GM12878 (cell line): Measurements from ENCODE around the gene PI4KA. TPM values are rescaled to one million over a fixed set of nuclear protein-coding genes. Genes with fewer than 3 reads are reported as not detected.

Source experiments
- ATAC-seq: fragments of 200-7000 bp; cut with Tn5 transposase; 3 replicates; pipeline ENCODE4 v1.9.1; 2020; ENCODE audit warnings: mild to moderate bottlenecking, moderate library complexity
- BruUV-seq: library from RNA; stranded (reverse); fragments of 400-500 nt; replicated peaks from 2 replicates; lab custom pipeline; 2021; lab: Mats Ljungman, UMichigan
- CTCF ChIA-PET: fragments of 300-600 bp; sonication (Branson Sonifier 250); formaldehyde crosslinking; extraction: SDS; loops from one replicate; lab custom pipeline; 2021; ENCODE audit warnings: inconsistent platforms; lab: Yijun Ruan, JAX
- POLR2A ChIA-PET: fragments of 350-600 bp; formaldehyde crosslinking; extraction: SDS; loops from one replicate; lab custom pipeline; 2021; ENCODE audit warnings: inconsistent platforms; lab: Charles Lee
- RAD21 ChIA-PET: fragments of 300-600 bp; sonication (Branson Sonifier 250); formaldehyde crosslinking; loops from one replicate; lab custom pipeline; 2023; ENCODE audit warnings: antibody characterized with exemption; ENCODE audit not compliant: unreplicated experiment; lab: Charles Lee
- SMC1A ChIA-PET: fragments of 300-600 bp; sonication (Branson Sonifier 250); formaldehyde crosslinking; loops from one replicate; lab custom pipeline; 2023; ENCODE audit not compliant: unreplicated experiment, uncharacterized antibody; lab: Charles Lee
- DNase-seq: peaks from one replicate; pipeline ENCODE4 v3.0.0-alpha.2; 2011; ENCODE audit warnings: low read depth, low spot score
- FAIRE-seq: peaks from 3 replicates; lab custom pipeline; 2011; peaks lifted over from hg19 to GRCh38; lab: Jason Lieb, UNC
- H2AFZ ChIP-seq: 2 replicates; pipeline ENCODE4 v1.6.0; 2011; ENCODE audit warnings: low read depth, low read length, control low read depth; ENCODE audit not compliant: control insufficient read depth
- H3K27ac ChIP-seq: 2 replicates; pipeline ENCODE4 v1.5.1; 2011; ENCODE audit warnings: control low read depth; ENCODE audit not compliant: control insufficient read depth, insufficient read depth
- H3K27me3 ChIP-seq, 2 experiments: replicated peaks in 1 of 2; 2 replicates each; pipeline versions ENCODE4 v1.6.0 to v1.6.1; 2011; ENCODE audit warnings: low read length in 1 of 2; ENCODE audit not compliant: control insufficient read depth in 2 of 2, insufficient read depth in 2 of 2
- H3K36me3 ChIP-seq, 2 experiments: 2 replicates each; pipeline ENCODE4 v1.5.1; 2011; ENCODE audit warnings: low read length in 1 of 2; ENCODE audit not compliant: control insufficient read depth in 2 of 2, insufficient read depth in 2 of 2
- H3K4me1 ChIP-seq: 2 replicates; pipeline ENCODE4 v1.6.1; 2011; ENCODE audit warnings: mild to moderate bottlenecking, low read length, moderate library complexity, mixed read lengths; ENCODE audit not compliant: control insufficient read depth, insufficient read depth
- H3K4me2 ChIP-seq: 2 replicates; pipeline ENCODE4 v1.6.0; 2011; ENCODE audit warnings: control low read depth; ENCODE audit not compliant: control insufficient read depth, insufficient read depth
- H3K4me3 ChIP-seq: fragments of 200-600 bp; sonication (generic); 2 replicates; pipeline ENCODE4 v1.5.1; 2016
- H3K79me2 ChIP-seq: 2 replicates; pipeline ENCODE4 v1.6.0; 2011; ENCODE audit warnings: low read length; ENCODE audit not compliant: control insufficient read depth, insufficient read depth
- H3K9ac ChIP-seq: 2 replicates; pipeline ENCODE4 v1.8.0; 2011; ENCODE audit warnings: low read length, control low read depth, mixed read lengths; ENCODE audit not compliant: control insufficient read depth, insufficient read depth
- H3K9me3 ChIP-seq: replicated peaks from 3 replicates; pipeline ENCODE4 v1.5.1; 2011; ENCODE audit warnings: mild to moderate bottlenecking, low read length; ENCODE audit not compliant: control insufficient read depth, insufficient read depth
- H4K20me1 ChIP-seq: 2 replicates; pipeline ENCODE4 v1.6.0; 2011; ENCODE audit not compliant: control insufficient read depth, insufficient read depth
- CBX5 ChIP-seq: sonication (generic); IDR thresholded peaks from 2 replicates; pipeline ENCODE4 v1.6.1; 2016; ENCODE audit warnings: low read depth, moderate library complexity, mild to moderate bottlenecking, inconsistent platforms
- CHD1 ChIP-seq: IDR thresholded peaks from 2 replicates; pipeline ENCODE4 v1.6.1; 2012; ENCODE audit warnings: low read depth, low read length, improper control_type of control experiment
- E2F4 ChIP-seq: IDR thresholded peaks from 2 replicates; pipeline ENCODE4 v1.6.1; 2012; ENCODE audit warnings: low read depth, low read length, improper control_type of control experiment
- EED ChIP-seq: sonication (generic); IDR thresholded peaks from 2 replicates; pipeline ENCODE4 v1.6.1; 2016; ENCODE audit warnings: antibody characterized with exemption, low read depth
- HDGF ChIP-seq: fragments of 450-650 bp; IDR thresholded peaks from 2 replicates; pipeline ENCODE4 v1.6.1; 2016; ENCODE audit warnings: antibody characterized with exemption
- IRF4 ChIP-seq: IDR thresholded peaks from 2 replicates; pipeline ENCODE4 v1.6.1; 2011; ENCODE audit warnings: low read depth, low read length
- KLF5 ChIP-seq: fragments of 450-650 bp; IDR thresholded peaks from 2 replicates; pipeline ENCODE4 v1.6.1; 2014; ENCODE audit warnings: mild to moderate bottlenecking; ENCODE audit not compliant: partially characterized antibody
- LARP7 ChIP-seq: fragments of 450-650 bp; IDR thresholded peaks from 2 replicates; pipeline ENCODE4 v1.6.1; 2017; ENCODE audit warnings: mild to moderate bottlenecking
- MYC ChIP-seq: IDR thresholded peaks from 2 replicates; pipeline ENCODE4 v1.6.1; 2011; ENCODE audit warnings: mild to moderate bottlenecking, low read length, moderate library complexity, inconsistent platforms; ENCODE audit not compliant: insufficient read depth, insufficient replicate concordance, insufficient read length, severe bottlenecking
- NBN ChIP-seq: fragments of 450-650 bp; IDR thresholded peaks from 2 replicates; pipeline ENCODE4 v1.6.1; 2016
- RCOR1 ChIP-seq: conservative IDR thresholded peaks from 2 replicates; pipeline ENCODE4 v1.6.1; 2012; ENCODE audit warnings: low read depth, low read length, improper control_type of control experiment
- RELB ChIP-seq: fragments of 450-650 bp; IDR thresholded peaks from 2 replicates; pipeline ENCODE4 v1.6.1; 2017; ENCODE audit warnings: low read depth, mild to moderate bottlenecking, moderate library complexity
- SMARCA5 ChIP-seq: fragments of 450-650 bp; IDR thresholded peaks from 2 replicates; pipeline ENCODE4 v1.6.1; 2017; ENCODE audit warnings: mild to moderate bottlenecking
- SREBF1 ChIP-seq: IDR thresholded peaks from 2 replicates; pipeline ENCODE4 v1.6.1; 2012; ENCODE audit warnings: mild to moderate bottlenecking, low read length
- SUPT20H ChIP-seq: IDR thresholded peaks from 2 replicates; pipeline ENCODE4 v1.6.1; 2011; ENCODE audit warnings: low read depth, mild to moderate bottlenecking, low read length, moderate library complexity, borderline replicate concordance; ENCODE audit not compliant: control insufficient read depth
- TCF3 ChIP-seq: IDR thresholded peaks from 2 replicates; pipeline ENCODE4 v1.6.1; 2012; ENCODE audit warnings: low read depth, mild to moderate bottlenecking, low read length, borderline replicate concordance; ENCODE audit not compliant: insufficient read depth
- ZBED1 ChIP-seq: IDR thresholded peaks from 2 replicates; pipeline ENCODE4 v1.6.1; 2016; ENCODE audit warnings: borderline replicate concordance
- ZBTB4 ChIP-seq: fragments of 450-650 bp; formaldehyde crosslinking; IDR thresholded peaks from 2 replicates; pipeline ENCODE4 v1.4.0; 2022; ENCODE audit warnings: mild to moderate bottlenecking, moderate library complexity
- WGBS: methylation state at CpG from one replicate; pipeline ENCODE4 v1.1.6; 2016; ENCODE audit warnings: low lambda C conversion rate; ENCODE audit not compliant: insufficient replicate concordance, insufficient coverage; ENCODE audit errors: missing lambda C conversion rate; 5-methylcytosine and 5-hydroxymethylcytosine counted together
- in situ Hi-C: fragments of 300-500 bp; cut with MboI; formaldehyde crosslinking; loops from 9 replicates; pipeline ENCODE4 v1.14.3; 2018; ENCODE audit warnings: mixed read lengths
- intact Hi-C: fragments of 100-400 bp; cut with micrococcal nuclease; formaldehyde crosslinking; loops from one replicate; pipeline ENCODE4 v1.14.2; 2022; ENCODE audit not compliant: unreplicated experiment
- polyA plus RNA-seq, 11 experiments: library from polyadenylated mRNA; depleted of rRNA in 4 of 11; unstranded in 6 of 11; stranded (reverse) in 5 of 11; fragments of >200 nt; fragmentation: Nextera tagmentation in 4 of 11; fragmentation: Illumina TruSeq in 1 of 11; extraction: Ambion mirVana in 4 of 11; extraction: Trizol in 1 of 11; gene quantifications; 1 replicate in 1 of 11; 2 replicates in 10 of 11; pipeline versions ENCODE4 v1.2.1 to v1.2.3, GENCODE V29; 2011 to 2016; ENCODE audit warnings: inconsistent platforms in 2 of 11, missing spikeins in 2 of 11, low read depth in 1 of 11
- total RNA-seq, 4 experiments: library from RNA; depleted of rRNA in 3 of 4; stranded (reverse); fragments of >200 nt in 3 of 4; fragmentation: Illumina TruSeq in 1 of 4; extraction: Trizol in 1 of 4; gene quantifications; 2 replicates each; pipeline versions ENCODE4 v1.2.1 to v1.2.3, GENCODE V29; 2013 to 2021

Gene PI4KA
- total and polyA plus RNA-seq, 10 of the 15 experiments (the other 5 are each of a cell fraction or from before 2014, with no cell fraction given): 4.2 to 78.4 (median 42.1) TPM

- TF ChIP-seq LARP7: no peak
- no peak for TF ChIP-seq TCF3
- no peak for TF ChIP-seq HDGF
These were observed 76.5 kb downstream of the PI4KA start (continued) for GRCh38 chr22:20782083-20782482.

- CTCF ChIA-PET: interaction anchor here (1.0 to 1.2 kb wide), 3 partner anchors 15 to 39 kb away, joined by 3 to 4 read pairs (median 3); no protein-coding TSS in a partner anchor
- TF ChIP-seq CBX5 (no peak), SMARCA5 (no peak), IRF4 (no peak), EED (no peak), NBN (no peak), SREBF1 (no peak), ZBED1 (no peak), ZBTB4 (CRISPR knock-in tag) (no peak), MYC (no peak), RCOR1 (no peak), KLF5 (no peak), SUPT20H (no peak), E2F4 (no peak), RELB (no peak), CHD1 (no peak)
These were observed 77.2 kb downstream of the PI4KA start for GRCh38 chr22:20781272-20781990.

More at GRCh38 chr22:20781272-20781990, 77.2 kb downstream of the PI4KA start:
- DNase-seq (no peak), FAIRE-seq (no peak), ATAC-seq (no peak)
- ChIA-PET POLR2A (interaction anchor here (0.5 to 0.6 kb wide), 2 partner anchors 120 to 1293 kb away, joined by 4 read pairs; no protein-coding TSS in a partner anchor), SMC1A (interaction anchor here (4.5 kb wide), 1 partner anchor 32 kb away, joined by 41 read pairs; no protein-coding TSS in a partner anchor), RAD21 (no interaction called here)
- in situ Hi-C loops (no loop called here), intact Hi-C loops (no loop called here)
- Histone ChIP-seq H3K79me2 (no peaks in the 10 kb centered on the region), H3K4me3 (no peak overlapping the region), H3K36me3 (peaks cover 2 to 3% of the 10 kb centered on the region in 2 experiments), H3K9ac (no peak overlapping the region), H3K4me1 (peaks cover 7% of the 10 kb centered on the region), H3K27ac (no peak overlapping the region), H3K9me3 (no peaks in the 10 kb centered on the region), H3K4me2 (no peak overlapping the region), H2AFZ (no peak overlapping the region), H3K27me3 (no peaks in the 10 kb centered on the region), H4K20me1 (no peaks in the 10 kb centered on the region)
- no TSS peak for BruUV-seq
- 72% methylated on average over 11 of the region's 11 CpGs for WGBS
